22Rv1 (cell line): Measurements from ENCODE around the gene CFC1.
"Not testable (repeated sequence)": the region's sequence is repeated elsewhere in the genome, so short reads cannot be mapped to it uniquely, and the experiment has no call there.

ENCODE experiments used
- ZFX ChIP-seq: fragments of 450-650 bp; IDR thresholded peaks from 2 replicates; pipeline ENCODE4 v1.6.1; 2017; ENCODE audit warnings: antibody characterized with exemption, borderline replicate concordance
- TF ChIP-seq, protein P1 (sequence below): fragments of 450-650 bp; IDR thresholded peaks from 2 replicates; pipeline ENCODE4 v1.5.1; 2017; ENCODE audit warnings: mild to moderate bottlenecking

DNA sequence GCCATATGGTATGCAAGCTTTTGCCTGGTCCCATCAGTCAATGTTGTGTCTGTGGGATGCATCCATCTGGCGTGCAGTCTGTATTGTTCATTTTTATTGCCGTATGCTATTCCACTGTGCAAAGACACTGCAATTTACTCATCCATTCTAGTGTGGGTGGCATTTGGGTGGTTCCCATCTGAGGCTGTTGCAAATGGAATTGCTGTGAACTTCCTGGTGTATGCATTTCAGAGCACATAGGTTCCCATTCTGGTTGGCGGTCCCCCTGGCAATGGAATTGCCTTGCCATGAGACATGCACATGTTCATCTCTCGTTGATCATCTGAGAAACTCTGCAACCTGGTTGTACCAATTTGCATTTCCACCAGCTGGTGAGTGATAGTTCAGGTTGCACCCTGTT is 21.8 kb downstream of the CFC1 start:
- TF ChIP-seq, protein P1, sequence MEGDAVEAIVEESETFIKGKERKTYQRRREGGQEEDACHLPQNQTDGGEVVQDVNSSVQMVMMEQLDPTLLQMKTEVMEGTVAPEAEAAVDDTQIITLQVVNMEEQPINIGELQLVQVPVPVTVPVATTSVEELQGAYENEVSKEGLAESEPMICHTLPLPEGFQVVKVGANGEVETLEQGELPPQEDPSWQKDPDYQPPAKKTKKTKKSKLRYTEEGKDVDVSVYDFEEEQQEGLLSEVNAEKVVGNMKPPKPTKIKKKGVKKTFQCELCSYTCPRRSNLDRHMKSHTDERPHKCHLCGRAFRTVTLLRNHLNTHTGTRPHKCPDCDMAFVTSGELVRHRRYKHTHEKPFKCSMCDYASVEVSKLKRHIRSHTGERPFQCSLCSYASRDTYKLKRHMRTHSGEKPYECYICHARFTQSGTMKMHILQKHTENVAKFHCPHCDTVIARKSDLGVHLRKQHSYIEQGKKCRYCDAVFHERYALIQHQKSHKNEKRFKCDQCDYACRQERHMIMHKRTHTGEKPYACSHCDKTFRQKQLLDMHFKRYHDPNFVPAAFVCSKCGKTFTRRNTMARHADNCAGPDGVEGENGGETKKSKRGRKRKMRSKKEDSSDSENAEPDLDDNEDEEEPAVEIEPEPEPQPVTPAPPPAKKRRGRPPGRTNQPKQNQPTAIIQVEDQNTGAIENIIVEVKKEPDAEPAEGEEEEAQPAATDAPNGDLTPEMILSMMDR: not testable (repeated sequence)
- not testable (repeated sequence) for TF ChIP-seq ZFX
